HG02973 (cell line): ENCODE measurements around the gene PAFAH1B1.

Source experiments
- ATAC-seq: cut with Tn5 transposase; IDR thresholded peaks from one replicate; pipeline ENCODE4 v1.9.1; 2021; ENCODE audit warnings: moderate library complexity; ENCODE audit not compliant: unreplicated experiment

The PAFAH1B1 gene

GRCh38 chr17:2701161-2701995, 107.9 kb downstream of the PAFAH1B1 start:
- ATAC-seq: no peak

- no peak for ATAC-seq
These were observed 108.7 kb downstream of the PAFAH1B1 start for GRCh38 chr17:2701996-2702741.

GRCh38 chr17:2703181-2703580, 109.7 kb downstream of the PAFAH1B1 start:
- no peak for ATAC-seq

- no peak for ATAC-seq
These were observed 110.2 kb downstream of the PAFAH1B1 start for GRCh38 chr17:2703606-2704005.

- no peak for ATAC-seq
These were observed 110.8 kb downstream of the PAFAH1B1 start for GRCh38 chr17:2704031-2704889.

- ATAC-seq: no peak
These were observed 111.4 kb downstream of the PAFAH1B1 start for GRCh38 chr17:2704890-2705248.

GRCh38 chr17:2705263-2705662, 111.8 kb downstream of the PAFAH1B1 start:
- no peak for ATAC-seq

- no peak for ATAC-seq
These were observed 112.7 kb downstream of the PAFAH1B1 start for GRCh38 chr17:2705888-2706795.

GRCh38 chr17:2706911-2707510, 113.6 kb downstream of the PAFAH1B1 start:
- no peak for ATAC-seq

GRCh38 chr17:2707721-2708584, 114.5 kb downstream of the PAFAH1B1 start:
- no peak for ATAC-seq

GRCh38 chr17:2708585-2709182, 115.2 kb downstream of the PAFAH1B1 start:
- no peak for ATAC-seq

- no peak for ATAC-seq
These were observed 115.8 kb downstream of the PAFAH1B1 start for GRCh38 chr17:2709183-2709661.

- no peak for ATAC-seq
These were observed 116.8 kb downstream of the PAFAH1B1 start for GRCh38 chr17:2710071-2710802.

- ATAC-seq: no peak
These were observed 117.6 kb downstream of the PAFAH1B1 start for GRCh38 chr17:2710803-2711607.

- peak; percentile 56 for ATAC-seq
These were observed 118.3 kb downstream of the PAFAH1B1 start, which contains the start of gene CLUH for GRCh38 chr17:2711608-2712299. Gene CLUH, minus strand, starts transcription at chr17:2711764. Its CDS starts 103 bp downstream, at chr17:2711661.
